H7 (cell line): ENCODE measurements around the gene USP8. TPM values are rescaled to one million over a fixed set of nuclear protein-coding genes. Genes with fewer than 3 reads are reported as not detected.
A peak's percentile ranks its signal among the peaks of the same experiment; 100 is the strongest.

Experiments used
- DNase-seq: peaks from one replicate; pipeline ENCODE4 v3.0.0; 2012
- H3K27me3 ChIP-seq: 2 replicates; pipeline ENCODE4 v1.6.0; 2011; ENCODE audit warnings: mild to moderate bottlenecking, low read length; ENCODE audit not compliant: control insufficient read depth, insufficient read depth
- H3K36me3 ChIP-seq: replicated peaks from 2 replicates; pipeline ENCODE4 v1.5.1; 2011; ENCODE audit warnings: low read length; ENCODE audit not compliant: control insufficient read depth, insufficient read depth
- H3K4me3 ChIP-seq: 2 replicates; pipeline ENCODE4 v1.5.1; 2011; ENCODE audit warnings: low read depth, mild to moderate bottlenecking, control low read depth, low read length, moderate library complexity; ENCODE audit not compliant: insufficient read depth
- total RNA-seq: library from RNA; depleted of rRNA; stranded (reverse); fragments of >200 nt; shearing (Covaris generic); gene quantifications from 2 replicates; pipeline ENCODE4 v1.2.3, GENCODE V29; 2014; rRNA removed

USP8 gene
- total RNA-seq, 1 experiment from 2014 or later = 58.6 TPM

DNA sequence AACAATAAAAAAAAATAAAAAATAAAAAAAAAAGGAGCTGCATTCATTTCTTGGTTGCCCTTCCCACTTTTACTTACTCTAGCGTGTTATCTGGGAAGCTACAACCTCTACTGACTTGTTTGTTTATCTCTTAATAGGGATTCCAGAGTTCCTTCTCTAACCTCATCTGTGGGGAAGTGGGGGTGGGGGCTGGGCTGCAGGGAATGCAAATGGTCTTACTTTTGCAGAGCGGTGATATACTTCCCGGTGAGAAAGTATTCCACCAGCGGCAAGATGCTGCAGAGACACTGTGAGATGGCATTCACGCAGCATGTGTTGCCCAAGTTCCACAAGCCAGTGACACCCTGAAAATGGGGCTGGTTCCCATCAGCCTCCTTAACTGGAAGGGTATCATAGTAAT lies 120.2 kb downstream of the USP8 start:
- Histone ChIP-seq H3K36me3 (no peaks in the 10 kb centered on the region), H3K27me3 (no peaks in the 10 kb centered on the region), H3K4me3 (no peak overlapping the region)
- DNase-seq = peak; percentile 16

DNA sequence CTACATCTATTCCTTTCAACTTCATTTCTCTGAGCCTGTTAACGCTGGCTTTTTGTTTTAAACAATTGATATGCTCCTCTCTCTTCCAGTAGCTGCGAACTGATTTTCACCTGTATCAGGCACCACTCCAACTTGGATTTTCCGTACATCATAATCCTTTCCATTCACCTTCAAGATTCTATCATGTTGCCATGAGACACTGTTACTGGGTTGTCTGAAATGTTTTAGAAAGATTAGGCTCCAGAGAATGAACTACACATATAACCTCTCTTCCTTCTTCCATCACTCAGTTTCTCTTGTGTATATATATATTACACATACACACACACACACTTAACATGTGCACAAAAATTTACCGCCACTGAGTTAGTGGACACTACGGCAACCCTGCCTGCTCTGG lies 122.4 kb downstream of the USP8 start, which contains the start of gene USP50:
Gene USP50, minus strand, starts transcription at position 101 of the 400 bp plus-strand sequence. CDS start 141 bp downstream, outside the sequence.
- DNase-seq = no peak
- Histone ChIP-seq H3K36me3 (no peaks in the 10 kb centered on the region), H3K4me3 (no peak within 1 kb of the TSS), H3K27me3 (no peaks in the 10 kb centered on the region)

DNA sequence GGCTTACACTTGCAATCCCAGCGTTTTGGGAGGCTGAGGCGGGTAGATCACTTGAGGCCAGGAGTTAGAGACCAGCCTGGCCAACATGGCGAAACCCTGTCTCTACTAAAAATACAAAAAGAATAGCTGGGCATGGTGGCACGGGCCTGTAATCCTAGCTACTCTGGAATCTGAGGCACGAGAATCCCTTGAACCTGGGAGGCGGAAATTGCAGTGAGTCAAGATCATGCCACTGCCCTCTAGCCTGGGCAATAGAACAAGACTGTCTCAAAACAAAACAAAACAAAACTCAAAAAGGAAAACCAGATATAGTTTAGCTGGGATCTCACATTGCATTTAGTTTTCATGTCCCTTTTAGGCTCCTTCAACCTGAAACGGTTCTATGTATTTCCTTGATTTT lies 125.1 kb downstream of the USP8 start:
- H3K27me3 ChIP-seq = no peaks in the 10 kb centered on the region
- no peaks in the 10 kb centered on the region for H3K36me3 ChIP-seq
- no peak for DNase-seq
- H3K4me3 ChIP-seq = no peak overlapping the region

DNA sequence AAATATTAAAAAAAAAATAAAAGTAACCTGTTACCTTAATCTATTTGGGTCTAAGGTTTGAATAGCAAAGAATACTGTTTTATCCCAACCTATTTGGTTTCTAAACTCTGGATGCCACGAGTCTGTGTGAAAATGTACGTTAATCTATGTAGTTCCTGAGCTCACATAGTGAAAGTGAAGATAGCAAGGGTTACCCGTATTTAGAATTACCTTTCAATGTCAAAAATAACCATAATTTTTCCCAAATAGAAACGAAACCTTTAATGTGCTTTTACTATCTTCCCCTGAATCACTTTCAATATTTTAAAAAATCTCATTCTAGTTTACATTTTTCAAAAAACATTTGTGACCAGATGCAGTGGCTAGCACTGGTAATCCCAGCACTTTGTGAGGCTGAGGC lies 128.0 kb downstream of the USP8 start:
- H3K36me3 ChIP-seq = no peaks in the 10 kb centered on the region
- no peaks in the 10 kb centered on the region for H3K27me3 ChIP-seq
- no peak for DNase-seq
- no peak overlapping the region for H3K4me3 ChIP-seq

DNA sequence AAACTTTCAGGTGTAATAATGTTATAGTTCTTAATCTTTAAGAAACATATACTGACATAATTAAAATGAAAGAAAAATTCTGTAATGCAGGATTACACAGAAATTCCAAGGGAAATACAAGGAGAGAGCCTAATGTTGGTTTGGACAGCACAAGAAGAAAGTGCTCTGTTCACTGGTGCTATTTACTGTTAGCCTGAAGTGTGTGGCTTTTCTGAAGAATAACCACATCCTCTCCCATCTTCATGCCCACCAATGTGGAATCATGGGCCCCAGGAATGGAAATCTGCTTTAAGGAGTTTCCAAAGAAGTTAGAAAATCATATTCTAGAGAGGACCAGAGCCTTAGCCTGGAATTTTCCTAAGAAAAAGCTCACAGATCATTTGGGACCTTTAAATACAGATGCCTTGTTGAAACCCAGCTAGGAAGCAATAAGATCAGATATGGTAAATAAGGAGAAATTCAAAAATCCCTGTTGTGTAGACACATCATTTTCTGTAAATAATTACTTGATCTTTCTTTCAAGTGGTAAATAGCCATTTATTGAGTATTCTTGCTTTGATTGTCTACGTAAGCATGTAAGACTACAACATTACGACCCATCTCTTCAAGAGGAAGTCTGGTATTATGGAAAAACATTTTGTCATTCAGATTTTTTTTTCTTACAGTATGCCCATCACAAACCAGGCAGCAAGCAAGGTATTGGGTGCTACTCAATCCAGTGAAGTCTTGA lies 132.6 kb downstream of the USP8 start:
- no peaks in the 10 kb centered on the region for H3K36me3 ChIP-seq
- H3K4me3 ChIP-seq = no peak overlapping the region
- no peak for DNase-seq
- H3K27me3 ChIP-seq = no peaks in the 10 kb centered on the region

DNA sequence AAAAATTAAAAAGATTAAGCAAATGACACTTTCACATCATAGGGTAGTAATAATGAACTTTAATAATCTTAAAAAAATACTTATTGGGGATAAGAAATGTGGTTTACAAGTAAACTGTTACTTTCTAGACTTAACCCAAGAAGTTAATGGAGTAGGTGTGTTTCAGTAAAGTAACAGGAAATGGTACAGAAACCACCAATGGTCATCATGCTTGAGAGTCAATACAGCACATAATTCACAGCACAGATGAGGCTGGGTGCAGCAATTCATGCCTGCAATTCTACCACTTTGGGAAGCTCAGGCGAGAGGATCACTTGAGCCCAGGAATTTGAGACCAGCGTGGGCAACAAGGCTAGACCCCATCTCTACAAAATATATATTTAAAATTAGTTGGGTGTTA lies 133.8 kb downstream of the USP8 start:
- Histone ChIP-seq H3K36me3 (peaks cover 1% of the 10 kb centered on the region; the same call in 1 of the 2 replicates), H3K4me3 (no peak overlapping the region), H3K27me3 (no peaks in the 10 kb centered on the region)
- no peak for DNase-seq

DNA sequence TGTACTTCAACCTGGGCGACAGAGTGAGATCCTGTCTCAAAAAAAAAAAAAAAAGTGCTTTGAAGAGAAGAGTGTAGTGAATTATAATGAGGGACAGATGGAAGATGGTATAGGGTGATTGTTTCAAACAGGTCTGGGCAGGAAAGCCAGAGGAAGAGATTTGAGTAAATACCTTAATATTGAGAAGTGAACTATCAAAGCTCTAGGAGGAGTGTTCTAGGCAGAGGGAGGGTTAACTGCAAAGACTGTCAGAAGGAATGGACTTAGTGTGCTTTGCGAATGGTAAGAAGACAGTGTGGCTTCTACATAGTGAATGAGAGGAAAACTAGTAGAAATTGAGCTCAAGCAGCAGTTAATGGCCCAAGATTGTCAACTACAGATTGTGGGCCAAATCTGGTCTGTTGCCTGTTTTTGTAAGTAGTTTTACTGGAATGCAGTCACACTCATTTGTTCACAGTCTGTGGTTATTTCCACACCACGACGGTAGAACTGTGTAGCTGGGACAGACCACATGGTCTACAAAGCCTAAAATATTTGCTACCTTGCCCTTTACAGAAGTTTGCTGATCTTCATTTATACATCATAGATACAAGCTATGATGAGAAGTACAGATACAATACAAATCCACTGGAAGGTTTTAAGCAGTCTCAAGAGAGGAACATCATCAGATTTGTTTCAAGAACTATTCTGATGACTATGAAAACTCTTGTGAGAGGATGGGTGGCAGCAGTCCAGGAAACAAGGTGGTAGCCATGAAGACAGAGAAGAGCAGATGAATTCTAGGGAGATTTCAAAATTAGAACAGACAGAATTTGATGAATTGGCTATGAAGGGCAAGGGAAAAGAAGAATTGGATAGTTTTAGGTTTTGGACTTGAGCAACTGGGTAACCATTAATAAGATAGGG lies 138.8 kb downstream of the USP8 start:
- Histone ChIP-seq H3K36me3 (peaks cover 1% of the 10 kb centered on the region; the same call in 1 of the 2 replicates), H3K4me3 (no peak overlapping the region), H3K27me3 (no peaks in the 10 kb centered on the region)
- no peak for DNase-seq

DNA sequence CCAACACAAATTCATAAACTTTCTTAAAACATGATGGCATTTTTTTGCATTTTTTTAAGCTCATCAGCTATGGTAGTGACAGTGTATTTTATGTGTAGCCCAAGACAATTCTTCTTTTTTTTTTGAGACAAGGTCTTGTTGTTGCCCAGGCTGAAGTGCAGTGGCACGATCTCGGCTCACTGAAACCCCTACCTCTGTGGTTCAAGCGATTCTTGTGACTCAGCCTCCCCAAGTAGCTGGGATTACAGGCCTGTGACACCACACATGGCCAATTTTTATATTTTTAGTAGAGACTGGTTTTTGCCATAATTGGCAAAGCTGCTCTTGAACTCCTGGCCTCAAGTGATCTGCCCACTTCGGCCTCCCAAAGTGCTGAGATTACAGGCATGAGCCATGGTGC lies 139.6 kb downstream of the USP8 start:
- Histone ChIP-seq H3K4me3 (no peak overlapping the region), H3K36me3 (peaks cover 1% of the 10 kb centered on the region; the same call in 1 of the 2 replicates)

More for the DNA sequence above, 139.6 kb downstream of the USP8 start:
- no peak for DNase-seq
- no peaks in the 10 kb centered on the region for H3K27me3 ChIP-seq

Other genes with a start within 250 kb of the USP8 start
- gene SLC27A2, start 242.2 kb upstream of the USP8 start, total RNA-seq = 1.1 and 1.6 TPM in 2 replicates
- not detected in 2 replicates for gene HDC, start 158.7 kb upstream of the USP8 start, total RNA-seq
- 39.6 and 43.0 TPM in 2 replicates for gene GABPB1, start 69.2 kb upstream of the USP8 start, total RNA-seq
- not detected in 2 replicates for gene USP50, start 122.3 kb downstream of the USP8 start, total RNA-seq